Sigmoid colon (tissue), 4 donors: ENCODE measurements around the gene FBXL19.

Source experiments
- CTCF ChIP-seq, 4 experiments: fragments of 450-650 bp in 3 of 4; fragments of 200-600 bp in 1 of 4; IDR thresholded peaks; one replicate each; pipeline ENCODE4 v1.5.1; 2016 to 2019; ENCODE audit warnings: antibody characterized with exemption in 4 of 4, mild to moderate bottlenecking in 3 of 4, moderate library complexity in 2 of 4
- EP300 ChIP-seq, 4 donors: sonication (generic); formaldehyde crosslinking; IDR thresholded peaks; one replicate each; pipeline ENCODE4 v1.6.1; 2017; ENCODE audit warnings: antibody characterized with exemption in 4 of 4
- POLR2AphosphoS5 ChIP-seq, 4 donors: sonication (generic); formaldehyde crosslinking; IDR thresholded peaks; one replicate each; pipeline ENCODE4 v1.6.1; 2017; ENCODE audit warnings: antibody characterized with exemption in 4 of 4

GRCh38 chr16:30966033-30966619, 42.8 kb downstream of the FBXL19 start:
- TF ChIP-seq EP300 (IDR thresholded peaks at IDR 0.05) (no peak), POLR2AphosphoS5 (IDR thresholded peaks at IDR 0.05) (no peak), CTCF (IDR thresholded peaks at IDR 0.05) (no peak)
